KMS-11 (cell line): ENCODE data around the gene ITPKB.

Experiments
- H2AFZ ChIP-seq: fragments of 200-600 bp; sonication (generic); 2 replicates; pipeline ENCODE4 v1.6.1; 2016; ENCODE audit warnings: antibody characterized with exemption, mixed run types, low read depth
- H3K27ac ChIP-seq: fragments of 200-600 bp; sonication (generic); 2 replicates; pipeline ENCODE4 v1.6.1; 2016; ENCODE audit warnings: mild to moderate bottlenecking, mixed run types
- H3K27me3 ChIP-seq: fragments of 200-600 bp; sonication (generic); 2 replicates; pipeline ENCODE4 v1.6.1; 2017; ENCODE audit warnings: mild to moderate bottlenecking, low read depth, mixed run types, moderate library complexity; ENCODE audit not compliant: insufficient read depth
- H3K36me3 ChIP-seq: fragments of 200-600 bp; sonication (generic); 2 replicates; pipeline ENCODE4 v1.6.1; 2017; ENCODE audit warnings: mild to moderate bottlenecking, mixed run types; ENCODE audit not compliant: insufficient read depth
- H3K4me1 ChIP-seq: fragments of 200-600 bp; sonication (generic); 2 replicates; pipeline ENCODE4 v1.6.1; 2016; ENCODE audit warnings: mild to moderate bottlenecking, low read depth, mixed run types; ENCODE audit not compliant: poor library complexity, severe bottlenecking
- H3K4me2 ChIP-seq: fragments of 200-600 bp; sonication (generic); 2 replicates; pipeline ENCODE4 v1.7.0; 2016; ENCODE audit warnings: mild to moderate bottlenecking, mixed run types
- H3K4me3 ChIP-seq: fragments of 200-600 bp; sonication (generic); IDR thresholded peaks from 2 replicates; pipeline ENCODE4 v1.6.1; 2017; ENCODE audit warnings: low read depth, low read length, mixed read lengths; ENCODE audit not compliant: insufficient read depth
- H3K79me2 ChIP-seq: fragments of 200-600 bp; sonication (generic); 2 replicates; pipeline ENCODE4 v1.6.1; 2016; ENCODE audit warnings: low read depth, mixed run types; ENCODE audit not compliant: insufficient read depth
- H3K9ac ChIP-seq: fragments of 200-600 bp; sonication (generic); 2 replicates; pipeline ENCODE4 v1.6.1; 2016; ENCODE audit warnings: mild to moderate bottlenecking, mixed run types
- H4K20me1 ChIP-seq: fragments of 200-600 bp; sonication (generic); 2 replicates; pipeline ENCODE4 v1.6.1; 2016; ENCODE audit warnings: mild to moderate bottlenecking, mixed run types; ENCODE audit not compliant: insufficient read depth
- CTCF ChIP-seq: fragments of 200-600 bp; sonication (generic); conservative IDR thresholded peaks from 2 replicates; pipeline ENCODE4 v1.6.1; 2017; ENCODE audit warnings: low read depth, mild to moderate bottlenecking, antibody characterized with exemption, low read length, moderate library complexity, mixed read lengths

Gene ITPKB

GRCh38 chr1:226738995-226739695, at the start of gene ITPKB:
ITPKB (minus strand) TSS chr1:226739282; CDS start chr1:226737458, 1,824 bp downstream.
- peaks cover 45% of the 10 kb centered on the region for H3K4me1 ChIP-seq
- peak within 1 kb of the TSS; percentile 93 for H3K27ac ChIP-seq
- H3K27me3 ChIP-seq: no peaks in the 10 kb centered on the region
- TF ChIP-seq CTCF: no peak
- H3K36me3 ChIP-seq: no peaks in the 10 kb centered on the region
- H4K20me1 ChIP-seq: no peaks in the 10 kb centered on the region
- H3K4me3 ChIP-seq: peak within 1 kb of the TSS; percentile 87
- peaks cover 30% of the 10 kb centered on the region; the same call in 1 of the 2 replicates for H3K79me2 ChIP-seq
- peak within 1 kb of the TSS; percentile 100 for H3K4me2 ChIP-seq
- peak within 1 kb of the TSS; percentile 98 for H2AFZ ChIP-seq
- peak within 1 kb of the TSS; percentile 79 for H3K9ac ChIP-seq

- no peak overlapping the region for H3K4me2 ChIP-seq
- no peaks in the 10 kb centered on the region for H4K20me1 ChIP-seq
- no peak overlapping the region for H3K4me3 ChIP-seq
- H3K36me3 ChIP-seq: no peaks in the 10 kb centered on the region
- H3K4me1 ChIP-seq: no peaks in the 10 kb centered on the region
- TF ChIP-seq CTCF: no peak
- H3K27me3 ChIP-seq: no peaks in the 10 kb centered on the region
- H2AFZ ChIP-seq: no peak overlapping the region
- H3K79me2 ChIP-seq: no peaks in the 10 kb centered on the region
- H3K27ac ChIP-seq: no peak overlapping the region
- no peak overlapping the region for H3K9ac ChIP-seq
These were observed 48.6 kb upstream of the ITPKB start for GRCh38 chr1:226787638-226788037.

- no peaks in the 10 kb centered on the region for H4K20me1 ChIP-seq
- H3K4me3 ChIP-seq: no peak overlapping the region
- H3K4me1 ChIP-seq: no peaks in the 10 kb centered on the region
- no peak overlapping the region for H3K27ac ChIP-seq
- no peaks in the 10 kb centered on the region for H3K36me3 ChIP-seq
- TF ChIP-seq CTCF: no peak
- no peak overlapping the region for H2AFZ ChIP-seq
- H3K79me2 ChIP-seq: no peaks in the 10 kb centered on the region
- H3K4me2 ChIP-seq: no peak overlapping the region
- no peak overlapping the region for H3K9ac ChIP-seq
- no peaks in the 10 kb centered on the region for H3K27me3 ChIP-seq
These were observed 48.0 kb upstream of the ITPKB start for GRCh38 chr1:226787071-226787470.

GRCh38 chr1:226786550-226786949, 47.5 kb upstream of the ITPKB start:
- no peak overlapping the region for H3K9ac ChIP-seq
- H3K79me2 ChIP-seq: no peaks in the 10 kb centered on the region
- H3K4me1 ChIP-seq: no peaks in the 10 kb centered on the region
- no peak overlapping the region for H3K4me2 ChIP-seq
- H3K27ac ChIP-seq: no peak overlapping the region
- H2AFZ ChIP-seq: no peak overlapping the region
- H3K36me3 ChIP-seq: no peaks in the 10 kb centered on the region
- no peak overlapping the region for H3K4me3 ChIP-seq
- TF ChIP-seq CTCF: no peak
- no peaks in the 10 kb centered on the region for H3K27me3 ChIP-seq
- no peaks in the 10 kb centered on the region for H4K20me1 ChIP-seq
